OCI-LY1 (cell line): ENCODE results near the gene DIP2C.

Experiments
- H2AFZ ChIP-seq: fragments of 200-600 bp; sonication (generic), shearing (Covaris generic); 2 replicates; pipeline ENCODE4 v1.6.0; 2014; ENCODE audit warnings: antibody characterized with exemption, mild to moderate bottlenecking, low read length
- H3F3A ChIP-seq: fragments of 200-600 bp; sonication (generic), shearing (Covaris generic); 2 replicates; pipeline ENCODE4 v1.6.0; 2014; ENCODE audit warnings: mild to moderate bottlenecking, antibody characterized with exemption, low read length, moderate library complexity; ENCODE audit not compliant: insufficient read depth
- H3K27ac ChIP-seq: fragments of 200-600 bp; sonication (generic); 2 replicates; pipeline ENCODE4 v1.5.1; 2014; ENCODE audit warnings: low read length, mixed run types, mild to moderate bottlenecking, low read depth; ENCODE audit not compliant: poor library complexity, severe bottlenecking
- H3K27me3 ChIP-seq: fragments of 200-600 bp; sonication (generic); 2 replicates; pipeline ENCODE4 v1.6.0; 2014; ENCODE audit warnings: antibody characterized with exemption, mild to moderate bottlenecking, low read length, moderate library complexity; ENCODE audit not compliant: insufficient read depth
- H3K36me3 ChIP-seq: fragments of 200-600 bp; sonication (generic); 2 replicates; pipeline ENCODE4 v1.6.1; 2014; ENCODE audit warnings: mild to moderate bottlenecking, antibody characterized with exemption, low read length, moderate library complexity, mixed read lengths; ENCODE audit not compliant: insufficient read depth
- H3K4me1 ChIP-seq: fragments of 200-600 bp; sonication (generic); 2 replicates; pipeline ENCODE4 v1.5.1; 2014; ENCODE audit warnings: mild to moderate bottlenecking, low read length, moderate library complexity; ENCODE audit not compliant: insufficient read depth, severe bottlenecking
- H3K4me2 ChIP-seq: fragments of 200-600 bp; sonication (generic), shearing (Covaris generic); 2 replicates; pipeline ENCODE4 v1.6.1; 2014; ENCODE audit warnings: low read length
- H3K4me3 ChIP-seq: fragments of 200-600 bp; sonication (generic); 2 replicates; pipeline ENCODE4 v1.5.1; 2014; ENCODE audit warnings: low read length, low read depth, mild to moderate bottlenecking, mixed read lengths; ENCODE audit not compliant: poor library complexity, severe bottlenecking
- H3K79me2 ChIP-seq: fragments of 200-600 bp; shearing (Covaris generic); 2 replicates; pipeline ENCODE4 v1.6.1; 2016; ENCODE audit warnings: mixed run types, low read length, mixed read lengths; ENCODE audit not compliant: insufficient read depth
- H3K9ac ChIP-seq: fragments of 200-600 bp; sonication (generic), shearing (Covaris generic); 2 replicates; pipeline ENCODE4 v1.6.1; 2014; ENCODE audit warnings: mild to moderate bottlenecking, low read length, mixed read lengths
- H3K9me2 ChIP-seq: fragments of 200-600 bp; sonication (generic), shearing (Covaris generic); 2 replicates; pipeline ENCODE4 v1.6.1; 2014; ENCODE audit warnings: low read depth, mild to moderate bottlenecking, low read length, mixed read lengths
- H3K9me3 ChIP-seq: fragments of 200-600 bp; shearing (Covaris generic); 2 replicates; pipeline ENCODE4 v1.6.1; 2014; ENCODE audit warnings: low read length, mixed read lengths
- H4K20me1 ChIP-seq: fragments of 200-600 bp; sonication (generic), shearing (Covaris generic); 2 replicates; pipeline ENCODE4 v1.6.0; 2016; ENCODE audit warnings: mild to moderate bottlenecking, low read length; ENCODE audit not compliant: insufficient read depth
- CTCF ChIP-seq: fragments of 200-600 bp; sonication (generic), shearing (Covaris generic); IDR thresholded peaks from 2 replicates; pipeline ENCODE4 v1.5.1; 2017; ENCODE audit warnings: mild to moderate bottlenecking, antibody characterized with exemption, low read length, moderate library complexity, mixed read lengths
- EZH2 ChIP-seq: fragments of 200-600 bp; sonication (generic), shearing (Covaris generic); IDR thresholded peaks from 2 replicates; pipeline ENCODE4 v1.8.0; 2017; ENCODE audit warnings: borderline replicate concordance, mixed run types, mild to moderate bottlenecking, antibody characterized with exemption, low read length, moderate library complexity, mixed read lengths

Gene DIP2C

GRCh38 chr10:497289-497688 is 192.2 kb downstream of the DIP2C start:
- no peaks in the 10 kb centered on the region for H3K9me3 ChIP-seq
- no peak overlapping the region for H3K4me2 ChIP-seq
- H3F3A ChIP-seq, result no peaks in the 10 kb centered on the region
- peaks cover 86% of the 10 kb centered on the region for H3K36me3 ChIP-seq
- TF ChIP-seq EZH2 (no peak), CTCF (no peak)
- H4K20me1 ChIP-seq, result no peaks in the 10 kb centered on the region
- H3K27me3 ChIP-seq, result no peaks in the 10 kb centered on the region
- no peak overlapping the region for H2AFZ ChIP-seq
- H3K9me2 ChIP-seq, result no peaks in the 10 kb centered on the region
- H3K79me2 ChIP-seq, result peaks cover 70% of the 10 kb centered on the region
- H3K4me3 ChIP-seq, result no peak overlapping the region
- H3K27ac ChIP-seq, result no peak overlapping the region
- H3K4me1 ChIP-seq, result peaks cover 57% of the 10 kb centered on the region
- no peak overlapping the region for H3K9ac ChIP-seq

GRCh38 chr10:494556-494955 is 194.9 kb downstream of the DIP2C start:
- no peak overlapping the region for H3K4me3 ChIP-seq
- peak overlapping the region; percentile 58 for H3K27ac ChIP-seq
- H3K4me1 ChIP-seq, result peaks cover 39% of the 10 kb centered on the region
- H2AFZ ChIP-seq, result no peak overlapping the region
- H3K79me2 ChIP-seq, result peaks cover 60% of the 10 kb centered on the region
- no peaks in the 10 kb centered on the region for H3K9me3 ChIP-seq
- H3K9ac ChIP-seq, result peak overlapping the region; percentile 19; the same call in 1 of the 2 replicates
- no peaks in the 10 kb centered on the region for H3K27me3 ChIP-seq
- no peaks in the 10 kb centered on the region for H3K9me2 ChIP-seq
- no peaks in the 10 kb centered on the region for H4K20me1 ChIP-seq
- TF ChIP-seq EZH2 (no peak), CTCF (no peak)
- no peaks in the 10 kb centered on the region for H3F3A ChIP-seq
- peaks cover 90% of the 10 kb centered on the region for H3K36me3 ChIP-seq
- H3K4me2 ChIP-seq, result peak overlapping the region; percentile 19; the same call in 1 of the 2 replicates

- Histone ChIP-seq H3K4me3 (no peak overlapping the region), H3K27ac (peak overlapping the region; percentile 58), H3K36me3 (peaks cover 90% of the 10 kb centered on the region), H4K20me1 (no peaks in the 10 kb centered on the region), H2AFZ (no peak overlapping the region), H3F3A (no peaks in the 10 kb centered on the region), H3K27me3 (no peaks in the 10 kb centered on the region), H3K4me2 (no peak overlapping the region; the same call in 1 of the 2 replicates), H3K79me2 (peaks cover 63% of the 10 kb centered on the region), H3K9me2 (no peaks in the 10 kb centered on the region), H3K9ac (peak overlapping the region; percentile 6; the same call in 1 of the 2 replicates), H3K4me1 (peaks cover 39% of the 10 kb centered on the region), H3K9me3 (no peaks in the 10 kb centered on the region)
- TF ChIP-seq EZH2, result no peak
- no peak for TF ChIP-seq CTCF
Observed at GRCh38 chr10:494149-494542, 195.3 kb downstream of the DIP2C start.
